ENCODE data around the gene RAB27A.

DNA sequence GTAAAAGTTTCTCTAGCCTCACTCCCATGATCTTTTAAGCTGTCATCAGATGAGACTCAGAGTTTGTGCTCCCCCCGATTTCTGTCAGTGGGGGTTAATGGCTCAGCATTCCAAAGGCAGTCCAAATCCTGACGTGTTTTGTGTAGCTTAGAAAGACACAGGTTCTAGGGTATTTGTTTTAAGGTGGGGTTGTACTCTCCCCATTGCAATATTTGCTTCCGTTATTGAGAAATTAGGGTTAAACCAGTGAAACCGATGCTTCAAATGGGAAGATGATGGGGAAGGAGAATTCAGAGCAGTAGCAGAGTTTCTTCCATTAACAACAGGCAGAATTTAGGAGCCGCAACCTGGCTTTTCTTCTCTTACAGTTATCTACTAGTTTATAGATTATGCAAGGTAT lies 32.9 kb upstream of the RAB27A start:
- TF ChIP-seq, protein P1, sequence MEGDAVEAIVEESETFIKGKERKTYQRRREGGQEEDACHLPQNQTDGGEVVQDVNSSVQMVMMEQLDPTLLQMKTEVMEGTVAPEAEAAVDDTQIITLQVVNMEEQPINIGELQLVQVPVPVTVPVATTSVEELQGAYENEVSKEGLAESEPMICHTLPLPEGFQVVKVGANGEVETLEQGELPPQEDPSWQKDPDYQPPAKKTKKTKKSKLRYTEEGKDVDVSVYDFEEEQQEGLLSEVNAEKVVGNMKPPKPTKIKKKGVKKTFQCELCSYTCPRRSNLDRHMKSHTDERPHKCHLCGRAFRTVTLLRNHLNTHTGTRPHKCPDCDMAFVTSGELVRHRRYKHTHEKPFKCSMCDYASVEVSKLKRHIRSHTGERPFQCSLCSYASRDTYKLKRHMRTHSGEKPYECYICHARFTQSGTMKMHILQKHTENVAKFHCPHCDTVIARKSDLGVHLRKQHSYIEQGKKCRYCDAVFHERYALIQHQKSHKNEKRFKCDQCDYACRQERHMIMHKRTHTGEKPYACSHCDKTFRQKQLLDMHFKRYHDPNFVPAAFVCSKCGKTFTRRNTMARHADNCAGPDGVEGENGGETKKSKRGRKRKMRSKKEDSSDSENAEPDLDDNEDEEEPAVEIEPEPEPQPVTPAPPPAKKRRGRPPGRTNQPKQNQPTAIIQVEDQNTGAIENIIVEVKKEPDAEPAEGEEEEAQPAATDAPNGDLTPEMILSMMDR (tag by site-specific recombination; IDR thresholded peaks at IDR 0.05): no peak
- TF ChIP-seq RBAK (tag by site-specific recombination; IDR thresholded peaks at IDR 0.05) (no peak), ZNF214 (tag by site-specific recombination; IDR thresholded peaks at IDR 0.05; ENCODE audit: borderline replicate concordance) (no peak), ZNF157 (tag by site-specific recombination; IDR thresholded peaks at IDR 0.05) (no peak), ZNF654 (tag by site-specific recombination; IDR thresholded peaks at IDR 0.05; ENCODE audit: low read depth) (no peak)
- TF ChIP-seq, protein P2, sequence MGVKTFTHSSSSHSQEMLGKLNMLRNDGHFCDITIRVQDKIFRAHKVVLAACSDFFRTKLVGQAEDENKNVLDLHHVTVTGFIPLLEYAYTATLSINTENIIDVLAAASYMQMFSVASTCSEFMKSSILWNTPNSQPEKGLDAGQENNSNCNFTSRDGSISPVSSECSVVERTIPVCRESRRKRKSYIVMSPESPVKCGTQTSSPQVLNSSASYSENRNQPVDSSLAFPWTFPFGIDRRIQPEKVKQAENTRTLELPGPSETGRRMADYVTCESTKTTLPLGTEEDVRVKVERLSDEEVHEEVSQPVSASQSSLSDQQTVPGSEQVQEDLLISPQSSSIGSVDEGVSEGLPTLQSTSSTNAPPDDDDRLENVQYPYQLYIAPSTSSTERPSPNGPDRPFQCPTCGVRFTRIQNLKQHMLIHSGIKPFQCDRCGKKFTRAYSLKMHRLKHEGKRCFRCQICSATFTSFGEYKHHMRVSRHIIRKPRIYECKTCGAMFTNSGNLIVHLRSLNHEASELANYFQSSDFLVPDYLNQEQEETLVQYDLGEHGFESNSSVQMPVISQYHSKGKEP (tag by site-specific recombination; IDR thresholded peaks at IDR 0.05): no peak
